ENCODE measurements around the gene QDPR. TPM values are rescaled to one million over a fixed set of nuclear protein-coding genes. Genes with fewer than 3 reads are reported as not detected.

Gene QDPR
- total RNA-seq, 1 experiment from 2014 or later = 8.3 TPM

Other genes with a start within 250 kb of the QDPR start
- gene CLRN2, start 3.1 kb upstream of the QDPR start, total RNA-seq (2014; rRNA removed; shearing (Covaris generic)) = not detected in 2 replicates
- gene LAP3, start 65.1 kb upstream of the QDPR start, total RNA-seq (2014; rRNA removed; shearing (Covaris generic)) = 279 and 291 TPM in 2 replicates
- gene MED28, start 102.6 kb upstream of the QDPR start, total RNA-seq (2014; rRNA removed; shearing (Covaris generic)) = 4.9 and 11.1 TPM in 2 replicates

Measured in M059J (cell line).